Cerebellar cortex (tissue), 1 donor: ENCODE measurements around the gene ADAM10.

Experiments used
- DNase-seq: peaks from one replicate; pipeline ENCODE4 v3.0.0-alpha.2; 2015; ENCODE audit warnings: low spot score

The ADAM10 gene

GRCh38 chr15:58758141-58758540, 8.6 kb upstream of the ADAM10 start:
- DNase-seq, result peak; percentile 56

- peak; percentile 59 for DNase-seq
These were observed 6.4 kb upstream of the ADAM10 start for GRCh38 chr15:58755956-58756355.

- no peak for DNase-seq
These were observed 5.8 kb upstream of the ADAM10 start for GRCh38 chr15:58755350-58755749.

- no peak for DNase-seq
These were observed 3.2 kb upstream of the ADAM10 start for GRCh38 chr15:58752716-58753115.

- DNase-seq, result no peak
These were observed 515 bp downstream of the ADAM10 start for GRCh38 chr15:58748852-58749531.

GRCh38 chr15:58748040-58748851, 1.3 kb downstream of the ADAM10 start:
- no peak for DNase-seq

- no peak for DNase-seq
These were observed 3.3 kb downstream of the ADAM10 start for GRCh38 chr15:58746174-58746573.

- DNase-seq, result no peak
These were observed 6.5 kb downstream of the ADAM10 start for GRCh38 chr15:58742819-58743502.

- no peak for DNase-seq
These were observed 7.3 kb downstream of the ADAM10 start for GRCh38 chr15:58742022-58742813.

GRCh38 chr15:58741032-58741431, 8.5 kb downstream of the ADAM10 start:
- no peak for DNase-seq

- no peak for DNase-seq
These were observed 9.1 kb downstream of the ADAM10 start for GRCh38 chr15:58740436-58740835.

- DNase-seq, result no peak
These were observed 11.3 kb downstream of the ADAM10 start for GRCh38 chr15:58738046-58738707.

GRCh38 chr15:58737298-58737697, 12.2 kb downstream of the ADAM10 start:
- DNase-seq, result no peak

- DNase-seq, result no peak
These were observed 13.4 kb downstream of the ADAM10 start for GRCh38 chr15:58736018-58736643.

GRCh38 chr15:58734859-58735258, 14.6 kb downstream of the ADAM10 start:
- DNase-seq, result no peak

GRCh38 chr15:58732625-58733363, 16.7 kb downstream of the ADAM10 start:
- no peak for DNase-seq

- DNase-seq, result no peak
These were observed 17.6 kb downstream of the ADAM10 start for GRCh38 chr15:58731756-58732535.

- DNase-seq, result no peak
These were observed 22.6 kb downstream of the ADAM10 start for GRCh38 chr15:58726867-58727266.

- DNase-seq, result no peak
These were observed 25.0 kb downstream of the ADAM10 start for GRCh38 chr15:58724466-58724865.

- no peak for DNase-seq
These were observed 32.1 kb downstream of the ADAM10 start for GRCh38 chr15:58717357-58717756.
